Tibial nerve (tissue), 4 donors: ENCODE results near the gene ZNF775.

Source experiments
- CTCF ChIP-seq, 5 experiments: fragments of 200-600 bp in 3 of 5; fragments of 450-650 bp in 2 of 5; sonication (generic) in 3 of 5; IDR thresholded peaks; one replicate each; pipeline ENCODE4 v1.5.1; 2016 to 2019; ENCODE audit warnings: antibody characterized with exemption in 5 of 5, mild to moderate bottlenecking in 3 of 5, moderate library complexity in 2 of 5
- EP300 ChIP-seq, 2 donors: sonication (generic); formaldehyde crosslinking; IDR thresholded peaks; one replicate each; pipeline ENCODE4 v1.6.1; 2017; ENCODE audit warnings: antibody characterized with exemption in 2 of 2, mild to moderate bottlenecking in 1 of 2

GRCh38 chr7:150446288-150446938 is 67.3 kb downstream of the ZNF775 start:
- no peak for TF ChIP-seq CTCF (IDR thresholded peaks at IDR 0.05)
- TF ChIP-seq EP300 (IDR thresholded peaks at IDR 0.05) = no peak
